HepG2 (cell line): ENCODE measurements around the gene CMTM4. TPM values are rescaled to one million over a fixed set of nuclear protein-coding genes. Genes with fewer than 3 reads are reported as not detected.
A peak's percentile ranks its signal among the peaks of the same experiment; 100 is the strongest.

Experiments used
- HNRNPLL ChIP-seq: fragments of 200-400 bp; formaldehyde crosslinking; IDR thresholded peaks from 2 replicates; pipeline ENCODE4 v1.6.1; 2017; ENCODE audit warnings: mild to moderate bottlenecking, low read depth, low read length; ENCODE audit not compliant: poor library complexity, severe bottlenecking
- KAT8 ChIP-seq: IDR thresholded peaks from 2 replicates; pipeline ENCODE4 v1.6.1; 2016; ENCODE audit warnings: missing genetic modification reagents, missing compliant biosample characterization
- MAF1 ChIP-seq: sonication (generic); formaldehyde crosslinking; IDR thresholded peaks from 2 replicates; pipeline ENCODE4 v1.5.0; 2020; ENCODE audit warnings: missing genetic modification reagents, borderline replicate concordance
- ONECUT2 ChIP-seq: sonication (generic); formaldehyde crosslinking; IDR thresholded peaks from 2 replicates; pipeline ENCODE4 v1.4.0; 2020; ENCODE audit warnings: missing genetic modification reagents
- POLR2AphosphoS5 ChIP-seq: IDR thresholded peaks from 2 replicates; pipeline ENCODE4 v1.6.1; 2012; ENCODE audit warnings: low read depth, low read length
- SPEN ChIP-seq: sonication (generic); formaldehyde crosslinking; IDR thresholded peaks from 2 replicates; pipeline ENCODE4 v1.5.1; 2020; ENCODE audit warnings: low read depth, mild to moderate bottlenecking, missing genetic modification reagents
- SYNCRIP ChIP-seq: fragments of 200-400 bp; formaldehyde crosslinking; IDR thresholded peaks from 2 replicates; pipeline ENCODE4 v1.6.1; 2018; ENCODE audit warnings: mild to moderate bottlenecking, low read depth, low read length; ENCODE audit not compliant: insufficient read depth
- WIZ ChIP-seq: sonication (generic); formaldehyde crosslinking; IDR thresholded peaks from 2 replicates; pipeline ENCODE4 v1.5.1; 2020; ENCODE audit warnings: mild to moderate bottlenecking, missing genetic modification reagents
- ZNF205 ChIP-seq: IDR thresholded peaks from 2 replicates; pipeline ENCODE4 v1.6.1; 2018; ENCODE audit warnings: missing biosample characterization, missing genetic modification reagents
- ZNF441 ChIP-seq: sonication (generic); formaldehyde crosslinking; IDR thresholded peaks from 2 replicates; pipeline ENCODE4 v1.7.0; 2021; ENCODE audit warnings: missing genetic modification reagents, borderline replicate concordance
- ZNF615 ChIP-seq: sonication (generic); formaldehyde crosslinking; IDR thresholded peaks from 2 replicates; pipeline ENCODE4 v1.5.0; 2020; ENCODE audit warnings: mild to moderate bottlenecking, missing genetic modification reagents, borderline replicate concordance
- ZNF788 ChIP-seq: sonication (generic); formaldehyde crosslinking; IDR thresholded peaks from 2 replicates; pipeline ENCODE4 v1.5.0; 2020; ENCODE audit warnings: mild to moderate bottlenecking, missing genetic modification reagents, borderline replicate concordance
- polyA plus RNA-seq, 8 experiments: library from polyadenylated mRNA; depleted of rRNA in 3 of 8; stranded (reverse) in 7 of 8; unstranded in 1 of 8; fragments of >200 nt; fragmentation: Illumina TruSeq in 4 of 8; extraction: Trizol in 4 of 8; gene quantifications; 2 replicates each; pipeline versions ENCODE4 v1.2.1 to v1.2.3, GENCODE V29; 2011 to 2016; ENCODE audit warnings: low read depth in 4 of 8, missing spikeins in 1 of 8, mixed read lengths in 1 of 8; ENCODE audit not compliant: insufficient read depth in 1 of 8
- total RNA-seq, 5 experiments: library from RNA; depleted of rRNA; stranded (reverse); fragments of >200 nt; fragmentation: Illumina TruSeq; extraction: Trizol; gene quantifications; 2 replicates each; pipeline ENCODE4 v1.2.3, GENCODE V29; 2016; ENCODE audit warnings: low read depth in 1 of 5
- TF ChIP-seq, protein P1 (sequence below): sonication (generic); formaldehyde crosslinking; IDR thresholded peaks from 2 replicates; pipeline ENCODE4 v1.8.0; 2022; ENCODE audit warnings: low read depth, missing genetic modification reagents
- TF ChIP-seq, protein P2 (sequence below): sonication (generic); formaldehyde crosslinking; IDR thresholded peaks from 2 replicates; pipeline ENCODE4 v1.8.1; 2022; ENCODE audit warnings: low read depth, mild to moderate bottlenecking, missing genetic modification reagents
- TF ChIP-seq, protein P3 (sequence below): sonication (generic); formaldehyde crosslinking; IDR thresholded peaks from 2 replicates; pipeline ENCODE4 v1.5.0; 2020; ENCODE audit warnings: missing genetic modification reagents, mild to moderate bottlenecking, borderline replicate concordance
- TF ChIP-seq, protein P4 (sequence below): sonication (generic); formaldehyde crosslinking; IDR thresholded peaks from 2 replicates; pipeline ENCODE4 v1.4.0; 2020; ENCODE audit warnings: mild to moderate bottlenecking, missing genetic modification reagents
- TF ChIP-seq, protein P5 (sequence below): sonication (generic); formaldehyde crosslinking; IDR thresholded peaks from 2 replicates; pipeline ENCODE4 v1.5.0; 2020; ENCODE audit warnings: mild to moderate bottlenecking, missing genetic modification reagents, borderline replicate concordance

The CMTM4 gene
- total and polyA plus RNA-seq, 2 of the 13 experiments (the other 11 are each of a cell fraction or from before 2014, with no cell fraction given) = 32.0 to 36.3 TPM

DNA sequence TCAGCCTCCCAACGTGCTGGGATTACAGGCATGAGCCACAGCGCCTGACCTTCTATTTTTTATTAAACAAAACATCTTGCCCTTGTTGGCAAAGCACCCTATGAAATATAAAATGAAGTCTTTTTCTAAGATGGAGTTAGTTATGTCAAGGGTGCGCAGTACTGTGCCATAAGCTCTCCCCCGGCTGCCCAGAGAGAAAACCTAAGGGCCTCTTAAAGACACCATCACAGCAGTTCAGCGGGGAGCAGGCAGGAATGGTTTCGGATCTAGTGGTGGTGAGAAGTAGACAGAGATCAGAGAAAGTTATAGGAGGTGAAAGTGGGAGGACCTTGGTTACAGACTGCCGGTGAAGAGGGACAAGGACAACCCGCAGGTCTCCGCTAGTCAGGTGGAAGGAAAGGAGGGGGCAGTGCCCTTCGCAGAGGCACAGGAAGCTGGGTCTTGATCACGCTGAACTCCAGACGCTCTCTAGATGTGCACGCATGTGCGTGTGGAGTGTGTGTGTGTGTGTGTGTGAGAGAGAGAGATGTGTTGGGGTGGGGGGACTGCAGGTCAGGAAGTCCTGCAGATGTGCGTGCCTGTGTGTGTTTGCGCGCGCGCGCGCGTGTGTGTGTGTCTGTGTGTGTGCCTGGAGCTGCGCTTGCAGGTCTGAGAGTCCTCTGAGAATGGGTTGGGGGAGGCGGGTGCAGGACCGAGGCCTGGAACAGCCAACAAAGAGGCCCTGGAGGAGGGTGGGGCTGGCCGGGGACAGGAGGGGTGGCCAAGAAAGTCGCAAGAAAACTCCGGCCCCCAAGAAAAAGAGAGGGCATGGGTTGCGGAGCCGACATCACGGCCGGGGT is 92.8 kb downstream of the CMTM4 start (continued):
- TF ChIP-seq SYNCRIP (no peak), POLR2AphosphoS5 (no peak; the same call in 1 of the 2 replicates), MAF1 (CRISPR knock-in tag) (no peak), ZNF441 (CRISPR knock-in tag) (peak; percentile 61; the same call in 1 of the 2 replicates), KAT8 (CRISPR knock-in tag) (peak; percentile 34; the same call in 1 of the 2 replicates), ZNF615 (CRISPR knock-in tag) (no peak), ZNF788 (peak; percentile 85; the same call in 1 of the 2 replicates), HNRNPLL (peak; percentile 66), WIZ (CRISPR knock-in tag) (no peak), SPEN (CRISPR knock-in tag) (peak; percentile 56; the same call in 1 of the 2 replicates), ONECUT2 (CRISPR knock-in tag) (no peak), ZNF205 (CRISPR knock-in tag) (no peak)
- TF ChIP-seq, protein P1, sequence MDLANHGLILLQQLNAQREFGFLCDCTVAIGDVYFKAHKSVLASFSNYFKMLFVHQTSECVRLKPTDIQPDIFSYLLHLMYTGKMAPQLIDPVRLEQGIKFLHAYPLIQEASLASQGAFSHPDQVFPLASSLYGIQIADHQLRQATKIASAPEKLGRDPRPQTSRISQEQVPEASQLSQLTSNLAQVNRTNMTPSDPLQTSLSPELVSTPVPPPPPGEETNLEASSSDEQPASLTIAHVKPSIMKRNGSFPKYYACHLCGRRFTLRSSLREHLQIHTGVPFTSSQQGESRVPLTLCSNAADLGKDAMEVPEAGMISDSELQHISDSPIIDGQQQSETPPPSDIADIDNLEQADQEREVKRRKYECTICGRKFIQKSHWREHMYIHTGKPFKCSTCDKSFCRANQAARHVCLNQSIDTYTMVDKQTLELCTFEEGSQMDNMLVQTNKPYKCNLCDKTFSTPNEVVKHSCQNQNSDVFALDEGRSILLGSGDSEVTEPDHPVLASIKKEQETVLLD (CRISPR knock-in tag) = no peak
- TF ChIP-seq, protein P2, sequence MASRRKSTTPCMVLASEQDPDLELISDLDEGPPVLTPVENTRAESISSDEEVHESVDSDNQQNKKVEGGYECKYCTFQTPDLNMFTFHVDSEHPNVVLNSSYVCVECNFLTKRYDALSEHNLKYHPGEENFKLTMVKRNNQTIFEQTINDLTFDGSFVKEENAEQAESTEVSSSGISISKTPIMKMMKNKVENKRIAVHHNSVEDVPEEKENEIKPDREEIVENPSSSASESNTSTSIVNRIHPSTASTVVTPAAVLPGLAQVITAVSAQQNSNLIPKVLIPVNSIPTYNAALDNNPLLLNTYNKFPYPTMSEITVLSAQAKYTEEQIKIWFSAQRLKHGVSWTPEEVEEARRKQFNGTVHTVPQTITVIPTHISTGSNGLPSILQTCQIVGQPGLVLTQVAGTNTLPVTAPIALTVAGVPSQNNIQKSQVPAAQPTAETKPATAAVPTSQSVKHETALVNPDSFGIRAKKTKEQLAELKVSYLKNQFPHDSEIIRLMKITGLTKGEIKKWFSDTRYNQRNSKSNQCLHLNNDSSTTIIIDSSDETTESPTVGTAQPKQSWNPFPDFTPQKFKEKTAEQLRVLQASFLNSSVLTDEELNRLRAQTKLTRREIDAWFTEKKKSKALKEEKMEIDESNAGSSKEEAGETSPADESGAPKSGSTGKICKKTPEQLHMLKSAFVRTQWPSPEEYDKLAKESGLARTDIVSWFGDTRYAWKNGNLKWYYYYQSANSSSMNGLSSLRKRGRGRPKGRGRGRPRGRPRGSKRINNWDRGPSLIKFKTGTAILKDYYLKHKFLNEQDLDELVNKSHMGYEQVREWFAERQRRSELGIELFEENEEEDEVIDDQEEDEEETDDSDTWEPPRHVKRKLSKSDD (CRISPR knock-in tag) = 0 out of 2 replicates have a peak, but pooled peaks have one; percentile 60
- TF ChIP-seq, protein P3, sequence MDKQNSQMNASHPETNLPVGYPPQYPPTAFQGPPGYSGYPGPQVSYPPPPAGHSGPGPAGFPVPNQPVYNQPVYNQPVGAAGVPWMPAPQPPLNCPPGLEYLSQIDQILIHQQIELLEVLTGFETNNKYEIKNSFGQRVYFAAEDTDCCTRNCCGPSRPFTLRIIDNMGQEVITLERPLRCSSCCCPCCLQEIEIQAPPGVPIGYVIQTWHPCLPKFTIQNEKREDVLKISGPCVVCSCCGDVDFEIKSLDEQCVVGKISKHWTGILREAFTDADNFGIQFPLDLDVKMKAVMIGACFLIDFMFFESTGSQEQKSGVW (CRISPR knock-in tag) = no peak
- TF ChIP-seq, protein P4, sequence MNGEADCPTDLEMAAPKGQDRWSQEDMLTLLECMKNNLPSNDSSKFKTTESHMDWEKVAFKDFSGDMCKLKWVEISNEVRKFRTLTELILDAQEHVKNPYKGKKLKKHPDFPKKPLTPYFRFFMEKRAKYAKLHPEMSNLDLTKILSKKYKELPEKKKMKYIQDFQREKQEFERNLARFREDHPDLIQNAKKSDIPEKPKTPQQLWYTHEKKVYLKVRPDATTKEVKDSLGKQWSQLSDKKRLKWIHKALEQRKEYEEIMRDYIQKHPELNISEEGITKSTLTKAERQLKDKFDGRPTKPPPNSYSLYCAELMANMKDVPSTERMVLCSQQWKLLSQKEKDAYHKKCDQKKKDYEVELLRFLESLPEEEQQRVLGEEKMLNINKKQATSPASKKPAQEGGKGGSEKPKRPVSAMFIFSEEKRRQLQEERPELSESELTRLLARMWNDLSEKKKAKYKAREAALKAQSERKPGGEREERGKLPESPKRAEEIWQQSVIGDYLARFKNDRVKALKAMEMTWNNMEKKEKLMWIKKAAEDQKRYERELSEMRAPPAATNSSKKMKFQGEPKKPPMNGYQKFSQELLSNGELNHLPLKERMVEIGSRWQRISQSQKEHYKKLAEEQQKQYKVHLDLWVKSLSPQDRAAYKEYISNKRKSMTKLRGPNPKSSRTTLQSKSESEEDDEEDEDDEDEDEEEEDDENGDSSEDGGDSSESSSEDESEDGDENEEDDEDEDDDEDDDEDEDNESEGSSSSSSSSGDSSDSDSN = peak; percentile 69
- TF ChIP-seq, protein P5, sequence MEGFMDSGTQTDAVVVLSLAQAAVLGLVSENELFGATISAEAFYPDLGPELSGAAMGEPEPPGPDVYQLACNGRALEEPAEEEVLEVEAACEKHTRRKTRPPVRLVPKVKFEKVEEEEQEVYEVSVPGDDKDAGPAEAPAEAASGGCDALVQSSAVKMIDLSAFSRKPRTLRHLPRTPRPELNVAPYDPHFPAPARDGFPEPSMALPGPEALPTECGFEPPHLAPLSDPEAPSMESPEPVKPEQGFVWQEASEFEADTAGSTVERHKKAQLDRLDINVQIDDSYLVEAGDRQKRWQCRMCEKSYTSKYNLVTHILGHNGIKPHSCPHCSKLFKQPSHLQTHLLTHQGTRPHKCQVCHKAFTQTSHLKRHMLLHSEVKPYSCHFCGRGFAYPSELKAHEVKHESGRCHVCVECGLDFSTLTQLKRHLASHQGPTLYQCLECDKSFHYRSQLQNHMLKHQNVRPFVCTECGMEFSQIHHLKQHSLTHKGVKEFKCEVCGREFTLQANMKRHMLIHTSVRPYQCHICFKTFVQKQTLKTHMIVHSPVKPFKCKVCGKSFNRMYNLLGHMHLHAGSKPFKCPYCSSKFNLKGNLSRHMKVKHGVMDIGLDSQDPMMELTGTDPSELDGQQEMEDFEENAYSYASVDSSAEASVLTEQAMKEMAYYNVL (CRISPR knock-in tag) = no peak
